Sigmoid colon (tissue), 7 donors: ENCODE data around the gene ZBTB7A. TPM values are rescaled to one million over a fixed set of nuclear protein-coding genes. Genes with fewer than 3 reads are reported as not detected.

Experiments
- DNase-seq: peaks from one replicate; pipeline ENCODE4 v3.0.0-alpha.2; 2019
- H3K27ac ChIP-seq, 4 donors: fragments of 200-600 bp; sonication (generic); one replicate each; pipeline ENCODE4 v1.5.1; 2016 to 2019; ENCODE audit warnings: mild to moderate bottlenecking in 1 of 4
- H3K27me3 ChIP-seq, 3 donors: fragments of 200-600 bp; sonication (generic); one replicate each; pipeline ENCODE4 v1.5.1; 2019; ENCODE audit warnings: mild to moderate bottlenecking in 1 of 3
- H3K36me3 ChIP-seq, 4 donors: fragments of 200-600 bp; sonication (generic); one replicate each; pipeline ENCODE4 v1.5.1; 2016 to 2019
- H3K4me1 ChIP-seq, 4 donors: fragments of 200-600 bp; sonication (generic); one replicate each; pipeline ENCODE4 v1.5.1; 2017 to 2019
- H3K4me3 ChIP-seq, 4 donors: fragments of 200-600 bp; sonication (generic); one replicate each; pipeline ENCODE4 v1.5.1; 2017 to 2019; ENCODE audit warnings: mild to moderate bottlenecking in 2 of 4, moderate library complexity in 1 of 4
- H3K9me3 ChIP-seq, 4 donors: fragments of 200-600 bp in 3 of 4; sonication (generic) in 3 of 4; one replicate each; pipeline versions ENCODE4 v1.5.1 to v1.6.1; 2013 to 2019
- CTCF ChIP-seq, 4 experiments: fragments of 450-650 bp in 3 of 4; fragments of 200-600 bp in 1 of 4; IDR thresholded peaks; one replicate each; pipeline ENCODE4 v1.5.1; 2016 to 2019; ENCODE audit warnings: antibody characterized with exemption in 4 of 4, mild to moderate bottlenecking in 3 of 4, moderate library complexity in 2 of 4
- EP300 ChIP-seq, 4 donors: sonication (generic); formaldehyde crosslinking; IDR thresholded peaks; one replicate each; pipeline ENCODE4 v1.6.1; 2017; ENCODE audit warnings: antibody characterized with exemption in 4 of 4
- POLR2A ChIP-seq, 2 donors: fragments of 450-650 bp; IDR thresholded peaks; one replicate each; pipeline ENCODE4 v1.6.1; 2016; ENCODE audit warnings: antibody characterized with exemption in 2 of 2, mild to moderate bottlenecking in 2 of 2, moderate library complexity in 2 of 2
- POLR2AphosphoS5 ChIP-seq, 4 donors: sonication (generic); formaldehyde crosslinking; IDR thresholded peaks; one replicate each; pipeline ENCODE4 v1.6.1; 2017; ENCODE audit warnings: antibody characterized with exemption in 4 of 4
- WGBS, 2 donors: extraction: QIAGEN DNeasy Blood & Tissue Kit; methylation state at CpG; one replicate each; pipeline ENCODE4 v1.1.7; 2013; 5-methylcytosine and 5-hydroxymethylcytosine counted together
- intact Hi-C: fragments of 100-400 bp; cut with DNase I; formaldehyde crosslinking; loops from one replicate; pipeline ENCODE4 v1.15.1; 2023
- polyA plus RNA-seq, 3 donors: library from polyadenylated mRNA; stranded (reverse); fragments of 200-250 nt; gene quantifications; one replicate each; pipeline ENCODE4 v1.2.3, GENCODE V29; 2013
- total RNA-seq, 4 donors: library from RNA; depleted of rRNA; stranded (reverse); fragments of >200 nt; gene quantifications; one replicate each; pipeline ENCODE4 v1.1.0, GENCODE V29; 2016
- donor health status: healthy with polysubstance abuse.
- donor health status: Bipolar disorder and iron deficiency.
- donor health status: healthy.

Gene ZBTB7A
- total and polyA plus RNA-seq, 7 donors, result 22.8 to 53.2 (median 38.2) TPM

- Histone ChIP-seq H3K36me3 (no peaks in the 10 kb centered on the region), H3K4me1 (peaks cover 0 to 26% (median 15%) of the 10 kb centered on the region in 4 donors), H3K4me3 (no peak overlapping the region), H3K27ac (no peak overlapping the region), H3K9me3 (no peaks in the 10 kb centered on the region), H3K27me3 (no peaks in the 10 kb centered on the region)
- DNase-seq, result no peak
- WGBS, 2 donors, result 21 to 48% methylated on average over 2 of the region's 2 CpGs
- TF ChIP-seq CTCF (IDR thresholded peaks at IDR 0.05), result no peak
- no peak for TF ChIP-seq POLR2A (IDR thresholded peaks at IDR 0.05)
- no peak for TF ChIP-seq EP300 (IDR thresholded peaks at IDR 0.05)
- TF ChIP-seq POLR2AphosphoS5 (IDR thresholded peaks at IDR 0.05), result no peak
- intact Hi-C loops, result no loop called here
These were observed 14.9 kb upstream of the ZBTB7A start for GRCh38 chr19:4081441-4082129.

GRCh38 chr19:4080473-4080872 is 13.8 kb upstream of the ZBTB7A start:
- DNase-seq, result no peak
- no peaks in the 10 kb centered on the region for H3K36me3 ChIP-seq
- intact Hi-C loops, result no loop called here

GRCh38 chr19:4077800-4078684 is 11.3 kb upstream of the ZBTB7A start:
- H3K27ac ChIP-seq, result peak overlapping the region; percentile 82 to 88 (median 83)

More at GRCh38 chr19:4080473-4080872, 13.8 kb upstream of the ZBTB7A start:
- H3K27ac ChIP-seq, result no peak overlapping the region
- H3K4me1 ChIP-seq, result peaks cover 0 to 26% (median 15%) of the 10 kb centered on the region in 4 donors
- no peaks in the 10 kb centered on the region for H3K9me3 ChIP-seq
- no peak overlapping the region for H3K4me3 ChIP-seq
- TF ChIP-seq CTCF (IDR thresholded peaks at IDR 0.05), result no peak
- TF ChIP-seq POLR2AphosphoS5 (IDR thresholded peaks at IDR 0.05), result no peak
- TF ChIP-seq EP300 (IDR thresholded peaks at IDR 0.05), result no peak
- no peak for TF ChIP-seq POLR2A (IDR thresholded peaks at IDR 0.05)
- 80 to 86% methylated on average over 6 of the region's 6 CpGs for WGBS, 2 donors
- H3K27me3 ChIP-seq, result no peaks in the 10 kb centered on the region

GRCh38 chr19:4077007-4077374 is 10.3 kb upstream of the ZBTB7A start:
- intact Hi-C loops, result no loop called here
- H3K4me1 ChIP-seq, result peaks cover 0 to 19% (median 12%) of the 10 kb centered on the region in 4 donors
- no peaks in the 10 kb centered on the region for H3K36me3 ChIP-seq
- peak overlapping the region; percentile 82 to 88 (median 83) for H3K27ac ChIP-seq
- no peaks in the 10 kb centered on the region for H3K27me3 ChIP-seq
- TF ChIP-seq POLR2AphosphoS5 (IDR thresholded peaks at IDR 0.05) (no peak), EP300 (IDR thresholded peaks at IDR 0.05) (no peak), CTCF (IDR thresholded peaks at IDR 0.05) (no peak)
- DNase-seq, result no peak
- no peak overlapping the region for H3K4me3 ChIP-seq
- no peaks in the 10 kb centered on the region for H3K9me3 ChIP-seq
- 84 to 87% methylated on average over 3 of the region's 3 CpGs for WGBS, 2 donors

More at GRCh38 chr19:4077800-4078684, 11.3 kb upstream of the ZBTB7A start:
- WGBS, 2 donors, result 4 to 15% methylated on average over 32 to 33 of the region's 33 CpGs
- Histone ChIP-seq H3K36me3 (no peaks in the 10 kb centered on the region), H3K27me3 (no peaks in the 10 kb centered on the region), H3K9me3 (no peaks in the 10 kb centered on the region), H3K4me1 (peaks cover 0 to 19% (median 12%) of the 10 kb centered on the region in 4 donors), H3K4me3 (peak overlapping the region; percentile 47 to 59 (median 58))
- intact Hi-C loops, result loop anchor here (2.0 kb wide), 1 partner anchor 47 kb away; the partner anchor contains the start of gene MAP2K2
- DNase-seq, result peak; percentile 89
- TF ChIP-seq CTCF (IDR thresholded peaks at IDR 0.05) (no peak), POLR2A (IDR thresholded peaks at IDR 0.05) (no peak), POLR2AphosphoS5 (IDR thresholded peaks at IDR 0.05) (peak in 1 of 4 donors; percentile 20), EP300 (IDR thresholded peaks at IDR 0.05) (no peak)
